Stimulated activated CD8-positive, alpha-beta memory T cell treated with anti-CD3 and anti-CD28 coated beads, Interleukin-4, amount 100 ng/mL, for 24 hours (primary cell): ENCODE measurements around the gene RASA2.

ENCODE experiments used
- DNase-seq: peaks from one replicate; pipeline ENCODE4 v3.0.0-alpha.2; 2020; ENCODE audit warnings: low read depth

Gene RASA2

DNA sequence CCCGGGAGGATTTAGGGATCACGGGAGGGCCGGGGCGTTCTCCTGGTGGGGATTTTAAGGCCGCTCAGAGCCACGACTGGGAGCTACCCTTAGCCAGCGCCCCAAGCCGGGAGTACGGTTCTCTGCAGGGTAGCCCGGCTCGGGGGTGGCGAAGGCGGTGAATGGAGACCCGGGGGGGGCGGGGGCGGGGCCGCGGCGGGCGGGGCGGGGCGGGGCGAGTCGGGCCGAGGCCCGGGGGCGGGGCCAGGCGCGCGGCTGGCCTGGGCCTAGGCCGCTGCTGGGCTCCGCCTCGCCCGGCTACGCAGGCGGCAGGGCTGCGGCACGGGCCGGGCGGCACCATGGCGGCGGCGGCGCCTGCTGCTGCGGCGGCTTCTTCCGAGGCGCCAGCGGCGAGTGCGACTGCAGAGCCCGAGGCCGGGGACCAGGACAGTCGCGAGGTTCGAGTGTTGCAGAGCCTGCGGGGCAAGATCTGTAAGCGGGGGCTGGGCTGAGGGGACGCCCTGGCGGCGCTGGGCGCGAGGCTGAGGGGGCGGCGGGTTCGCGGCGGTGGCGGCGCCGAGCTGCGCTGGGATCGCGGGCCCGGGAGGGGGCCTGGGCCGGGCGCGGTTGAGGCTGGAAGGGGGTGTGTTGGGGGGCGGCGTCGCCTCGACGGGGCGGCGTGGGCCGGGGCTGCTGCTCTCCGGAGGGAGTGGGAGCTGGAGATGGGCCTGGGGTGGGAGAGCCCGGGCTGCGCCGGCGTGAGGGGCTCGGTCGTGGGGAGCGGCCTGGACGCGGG, at the start of gene RASA2:
RASA2 (plus strand) TSS at position 282 of the 775 bp plus-strand sequence; CDS start at position 339, 57 bp downstream.
- peak; percentile 48 for DNase-seq

GRCh38 chr3:141439589-141439988, 47.2 kb upstream of the RASA2 start:
- DNase-seq: no peak

GRCh38 chr3:141440942-141441341, 45.9 kb upstream of the RASA2 start:
- no peak for DNase-seq

DNA sequence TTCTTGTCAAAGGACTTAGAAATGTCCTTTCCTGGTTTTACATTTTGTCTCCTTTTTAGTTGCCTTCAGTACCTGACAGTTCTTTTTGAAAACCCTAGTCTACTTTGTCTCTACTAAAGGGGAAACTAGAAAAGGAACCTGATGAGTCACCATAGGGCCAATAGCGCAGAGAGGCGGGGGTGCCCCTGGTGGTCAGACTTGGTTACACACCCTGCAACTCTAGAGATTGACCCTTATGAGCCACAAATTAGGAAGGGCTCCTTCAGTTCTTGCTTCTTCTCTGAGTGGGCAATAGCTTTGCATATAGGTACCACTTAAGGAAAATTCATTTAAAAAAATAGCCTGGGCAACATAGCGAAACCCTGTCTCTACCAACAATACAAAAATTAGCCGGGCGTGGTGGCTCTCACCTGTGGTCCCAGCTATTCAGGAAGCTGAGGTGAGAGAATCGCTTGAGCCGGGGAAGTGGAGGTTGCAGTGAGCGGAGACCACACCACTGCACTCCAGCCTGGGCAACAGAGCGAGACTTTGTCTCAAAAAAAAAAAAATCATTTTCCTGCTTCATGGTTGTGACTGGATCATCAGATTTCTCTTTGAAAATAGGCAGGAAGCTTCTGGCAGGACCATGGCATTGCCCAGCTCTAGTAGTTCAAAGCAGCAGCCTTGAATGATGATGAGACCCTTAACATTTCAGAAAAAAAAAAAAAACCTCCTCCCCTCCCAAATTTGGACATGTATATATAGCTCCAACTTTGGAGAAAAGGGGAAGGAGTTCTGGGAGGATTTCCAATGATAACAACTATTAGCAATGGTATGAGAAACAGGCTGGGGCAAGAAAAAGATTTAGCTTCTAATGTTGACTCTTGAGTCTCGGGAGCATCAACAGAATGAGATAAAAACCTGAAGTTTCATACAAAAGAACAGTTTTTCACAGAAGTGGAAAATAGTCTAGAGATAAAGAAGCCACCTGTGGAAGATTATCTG, 45.2 kb upstream of the RASA2 start:
- DNase-seq: peak; percentile 69

DNA sequence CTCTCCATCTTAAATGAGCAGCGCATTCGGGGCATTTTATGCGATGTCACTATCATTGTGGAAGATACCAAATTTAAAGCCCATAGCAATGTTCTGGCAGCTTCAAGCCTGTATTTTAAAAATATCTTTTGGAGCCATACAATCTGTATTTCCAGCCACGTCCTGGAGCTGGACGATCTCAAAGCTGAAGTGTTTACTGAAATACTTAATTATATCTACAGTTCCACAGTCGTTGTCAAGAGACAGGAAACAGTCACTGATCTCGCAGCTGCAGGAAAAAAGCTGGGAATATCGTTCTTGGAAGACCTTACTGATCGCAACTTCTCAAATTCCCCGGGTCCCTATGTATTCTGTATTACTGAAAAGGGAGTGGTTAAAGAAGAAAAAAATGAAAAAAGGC, 44.4 kb upstream of the RASA2 start:
- DNase-seq: no peak

DNA sequence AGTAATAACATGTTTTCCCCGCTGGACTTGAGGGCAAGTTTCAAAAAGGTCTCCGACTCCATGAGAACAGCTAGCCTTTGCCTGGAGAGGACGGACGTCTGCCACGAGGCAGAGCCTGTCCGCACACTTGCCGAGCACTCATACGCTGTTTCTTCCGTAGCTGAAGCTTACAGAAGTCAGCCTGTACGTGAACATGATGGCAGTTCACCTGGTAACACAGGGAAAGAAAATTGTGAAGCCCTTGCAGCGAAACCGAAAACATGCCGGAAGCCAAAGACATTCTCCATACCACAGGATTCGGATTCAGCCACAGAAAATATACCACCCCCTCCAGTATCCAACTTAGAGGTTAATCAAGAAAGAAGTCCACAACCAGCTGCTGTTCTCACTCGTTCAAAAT, 43.9 kb upstream of the RASA2 start:
- DNase-seq: no peak

DNA sequence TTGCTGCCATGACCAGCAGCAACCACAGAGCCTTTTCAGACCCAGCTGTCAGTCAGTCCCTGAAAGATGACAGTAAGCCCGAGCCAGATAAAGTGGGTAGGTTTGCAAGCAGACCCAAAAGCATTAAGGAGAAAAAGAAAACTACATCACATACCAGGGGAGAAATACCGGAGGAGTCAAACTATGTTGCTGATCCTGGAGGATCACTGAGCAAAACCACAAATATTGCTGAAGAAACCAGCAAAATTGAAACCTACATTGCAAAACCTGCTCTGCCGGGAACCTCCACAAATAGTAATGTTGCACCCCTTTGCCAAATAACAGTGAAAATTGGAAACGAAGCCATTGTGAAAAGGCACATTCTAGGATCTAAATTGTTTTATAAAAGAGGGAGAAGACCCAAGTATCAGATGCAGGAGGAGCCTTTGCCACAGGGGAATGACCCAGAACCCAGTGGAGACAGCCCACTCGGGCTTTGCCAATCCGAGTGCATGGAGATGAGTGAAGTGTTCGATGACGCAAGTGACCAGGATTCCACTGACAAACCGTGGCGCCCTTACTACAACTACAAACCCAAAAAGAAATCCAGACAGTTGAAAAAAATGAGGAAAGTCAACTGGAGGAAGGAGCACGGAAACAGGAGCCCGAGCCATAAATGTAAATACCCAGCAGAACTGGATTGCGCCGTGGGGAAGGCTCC, 42.1 kb upstream of the RASA2 start:
- no peak for DNase-seq

- DNase-seq: no peak
Measured at GRCh38 chr3:141445990-141446389, 40.8 kb upstream of the RASA2 start.

- no peak for DNase-seq
Measured at GRCh38 chr3:141446737-141447136, 40.1 kb upstream of the RASA2 start.

DNA sequence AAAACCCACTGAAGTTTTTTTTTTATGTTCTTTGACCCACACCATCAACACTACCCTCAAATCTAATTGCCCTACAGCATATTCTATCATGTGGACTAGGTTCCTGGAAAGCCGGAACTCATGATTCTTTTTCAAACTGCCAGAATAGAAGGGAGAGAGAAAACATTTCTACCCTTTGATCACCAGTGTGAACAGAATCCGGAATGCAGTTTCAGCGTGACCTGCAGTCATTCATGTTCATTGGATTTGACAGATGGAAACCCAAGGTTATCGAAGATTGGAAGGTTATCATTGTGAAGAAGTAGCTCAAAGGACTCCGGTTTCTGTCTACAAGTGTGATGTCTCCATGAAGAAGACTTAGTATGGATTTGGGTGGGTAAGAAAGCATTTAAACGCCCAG, 39.4 kb upstream of the RASA2 start:
- DNase-seq: no peak

DNA sequence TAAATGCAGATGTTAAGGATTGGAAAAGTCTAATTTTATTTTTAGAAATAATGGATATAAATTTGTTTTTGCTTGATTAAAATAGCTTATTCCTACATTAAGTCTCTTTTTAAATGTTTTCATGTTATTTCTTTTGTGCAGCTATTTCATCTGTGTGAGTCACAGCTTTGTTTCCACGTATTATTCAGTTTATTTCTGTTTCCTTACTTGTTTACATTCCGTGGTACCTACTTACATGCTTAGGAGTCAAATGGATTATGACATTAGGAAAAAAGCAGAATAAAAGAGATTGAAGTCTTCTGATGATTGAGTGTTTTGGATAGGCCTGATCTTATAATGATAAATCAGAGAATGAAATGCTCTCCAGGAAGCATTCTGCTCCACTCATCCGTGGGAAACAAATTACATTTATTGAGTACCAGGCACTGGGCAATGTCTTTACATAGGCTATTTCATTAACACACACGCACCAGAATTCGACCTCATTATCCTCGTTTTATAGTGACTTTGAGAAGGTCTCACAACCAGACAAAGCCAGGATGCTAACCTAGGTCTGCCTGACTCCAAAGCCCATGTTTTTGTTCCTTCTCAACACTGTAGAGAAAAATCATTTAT, 38.1 kb upstream of the RASA2 start:
- DNase-seq: no peak

DNA sequence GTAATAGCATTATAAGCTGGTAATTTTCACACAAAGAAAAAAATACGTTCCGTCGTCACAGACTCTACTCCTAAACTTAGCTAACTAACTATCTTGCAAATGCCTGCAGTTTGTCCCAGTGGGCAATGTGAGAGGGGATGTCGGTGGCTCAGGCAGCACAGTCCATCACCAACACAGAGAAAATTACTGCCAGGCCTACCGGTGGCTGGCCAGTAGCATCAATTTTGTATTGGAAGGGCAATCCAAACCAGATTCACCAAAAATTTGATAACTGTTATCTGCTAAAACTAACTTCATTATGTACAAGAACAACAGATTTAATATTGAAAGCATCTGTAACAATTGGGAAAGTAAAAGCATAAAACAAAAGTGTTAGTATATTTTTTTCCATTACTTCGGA, 37.4 kb upstream of the RASA2 start:
- no peak for DNase-seq

- no peak for DNase-seq
Measured at GRCh38 chr3:141450727-141451375, 36.0 kb upstream of the RASA2 start.

DNA sequence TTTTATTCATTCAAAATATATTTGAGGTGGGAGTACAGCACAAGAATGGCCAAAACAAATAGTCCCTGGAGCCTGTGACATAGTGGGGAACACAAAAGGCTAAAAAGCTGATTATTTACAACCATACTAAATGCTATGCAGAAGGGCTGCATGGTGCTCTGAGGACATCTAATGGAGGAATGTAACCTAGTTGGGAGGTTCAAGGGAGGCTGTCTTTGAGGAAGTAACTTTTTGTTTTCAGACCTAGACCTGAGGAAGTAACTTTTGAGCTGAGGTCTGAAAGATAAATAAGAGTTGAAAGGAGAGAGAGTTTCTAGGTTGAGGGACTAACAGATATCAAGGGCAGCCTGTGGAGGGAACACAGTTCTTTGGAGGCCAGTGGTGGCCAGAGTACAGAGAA, 34.8 kb upstream of the RASA2 start:
- DNase-seq: no peak

DNA sequence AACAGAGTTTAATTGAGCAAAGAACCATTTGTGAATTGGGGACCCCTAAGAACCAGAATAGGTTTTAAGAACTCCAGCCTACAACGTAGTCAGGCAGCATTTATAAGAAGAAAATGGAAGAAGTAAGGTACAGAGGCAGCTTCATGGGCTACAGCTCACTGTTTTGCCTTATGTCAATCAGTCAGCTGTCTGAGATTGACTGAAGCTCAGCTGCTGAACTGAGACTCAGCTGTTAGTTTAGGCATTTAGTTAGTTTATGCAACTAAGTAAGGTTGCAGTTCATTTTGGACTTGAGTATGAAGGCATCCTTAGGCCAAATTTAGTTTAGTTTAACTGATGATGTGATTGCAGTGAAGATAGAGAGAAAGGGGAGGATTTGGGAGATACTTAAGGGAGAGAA, 34.1 kb upstream of the RASA2 start:
- DNase-seq: no peak

DNA sequence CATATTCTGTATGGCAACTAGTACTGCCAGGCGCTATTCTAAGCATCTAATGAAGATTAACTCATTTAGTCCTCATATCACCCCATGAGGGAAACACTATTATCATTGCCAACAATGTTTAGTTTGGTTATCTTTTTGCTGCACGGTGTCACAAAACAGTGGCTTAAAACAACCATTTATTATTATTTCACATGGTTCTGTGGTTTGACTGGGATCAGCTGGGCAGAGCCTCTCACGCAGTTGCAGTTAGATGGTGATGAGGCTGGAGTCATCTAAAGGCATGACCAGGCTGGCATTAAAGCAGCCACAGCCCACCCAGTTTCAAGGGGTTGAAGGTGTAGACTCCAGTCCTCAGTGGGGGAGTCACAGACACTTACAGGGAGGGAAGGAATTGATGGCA, 32.8 kb upstream of the RASA2 start:
- no peak for DNase-seq

DNA sequence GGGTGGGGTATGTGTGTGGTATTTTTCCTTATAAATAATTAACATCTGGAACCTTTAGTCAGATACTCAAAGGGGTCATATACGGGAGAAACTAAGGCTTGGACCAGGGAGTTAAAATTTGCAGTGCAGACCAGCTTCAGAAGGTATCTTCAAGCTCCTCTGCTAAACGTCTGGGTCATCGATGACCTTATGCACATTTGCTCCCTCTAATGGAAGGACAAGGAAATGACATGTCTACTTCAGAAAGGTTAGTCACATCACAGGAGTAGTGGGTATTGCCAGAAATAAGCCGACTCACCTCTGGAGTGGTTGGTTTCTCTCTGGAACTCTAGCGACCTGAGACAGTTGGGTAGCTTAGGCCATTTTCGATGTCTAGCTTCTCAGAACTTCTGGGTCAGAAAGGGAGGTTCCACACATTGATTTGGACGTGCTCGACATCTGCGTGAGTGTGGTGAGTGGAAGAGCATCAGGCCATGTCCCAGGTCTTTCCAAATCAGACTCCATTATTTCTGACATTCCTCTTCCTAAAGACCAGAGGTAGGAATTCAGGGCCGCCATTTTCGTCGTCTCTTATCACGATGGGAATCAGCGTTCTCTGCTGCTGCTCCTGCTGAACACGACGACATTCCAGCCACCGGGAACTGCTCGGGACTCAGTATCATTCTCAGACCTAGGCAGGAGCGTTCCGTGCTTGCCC, 31.8 kb upstream of the RASA2 start:
- DNase-seq: no peak

- no peak for DNase-seq
Measured at GRCh38 chr3:141455603-141456300, 31.1 kb upstream of the RASA2 start.

- no peak for DNase-seq
Measured at GRCh38 chr3:141456301-141456625, 30.6 kb upstream of the RASA2 start.

DNA sequence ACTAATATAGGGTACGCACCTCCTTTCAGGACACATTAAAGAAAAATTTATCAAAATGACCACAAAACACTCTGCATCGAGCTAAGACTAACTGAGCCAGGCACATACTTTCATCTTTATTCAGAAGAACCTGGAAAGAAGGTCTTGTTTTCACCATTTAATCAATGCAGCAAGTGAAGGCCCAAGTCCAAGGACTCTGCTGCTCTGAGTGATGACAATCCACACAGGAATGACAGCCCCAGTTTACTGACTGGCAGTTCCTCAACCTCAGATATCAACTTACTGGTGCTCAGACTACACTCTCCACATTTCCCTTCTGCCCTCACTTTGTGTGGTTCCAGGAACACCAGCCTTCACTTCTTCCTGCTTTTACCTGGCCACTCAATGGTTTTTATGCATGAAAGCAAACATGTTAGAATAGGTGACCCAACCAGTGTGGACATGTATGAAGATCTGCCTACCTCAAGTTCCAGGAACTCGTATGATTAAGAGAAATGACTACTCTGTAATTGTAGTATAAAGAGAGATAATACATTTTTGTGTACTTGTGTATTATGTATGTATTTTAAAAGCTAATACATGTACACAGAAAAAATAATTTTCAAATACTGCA, 29.1 kb upstream of the RASA2 start:
- no peak for DNase-seq
